COR-L47 (cell line): ENCODE results near the gene IMMP1L.
"Not testable (repeated sequence)": the region's sequence is repeated elsewhere in the genome, so short reads cannot be mapped to it uniquely, and the experiment has no call there.

Experiments
- DNase-seq: peaks from one replicate; lab custom pipeline; 2025; lab: John Stamatoyannopoulos, UW

The IMMP1L gene

GRCh38 chr11:31509429-31510345, at the start of gene IMMP1L, which contains the start of gene ELP4:
Gene IMMP1L, minus strand, starts transcription at chr11:31509622. Its CDS starts 46,346 bp downstream, at chr11:31463276.
Gene ELP4, plus strand, starts transcription at chr11:31509767. Its CDS starts 18 bp downstream, at chr11:31509785.
- peak; percentile 99 for DNase-seq

DNA sequence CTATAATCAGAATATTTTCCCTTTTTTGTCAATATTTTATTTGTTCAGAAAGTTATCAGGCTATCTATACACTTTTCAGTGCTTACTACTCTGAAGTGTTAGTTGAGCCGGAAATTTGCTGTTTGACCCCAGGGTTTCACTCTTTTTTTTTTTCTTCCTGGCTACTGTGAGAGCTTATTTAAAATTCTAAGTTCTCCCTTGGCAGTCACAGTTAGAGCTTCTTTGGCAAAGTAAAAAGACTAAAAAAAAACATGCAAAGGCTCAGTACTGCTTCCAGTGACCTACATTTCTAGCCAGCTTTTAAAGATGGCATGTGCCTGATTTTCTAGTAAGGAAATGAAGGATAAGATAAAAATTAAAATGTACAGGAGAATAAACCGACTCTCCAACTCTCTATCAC, 48.6 kb upstream of the IMMP1L start:
- no peak for DNase-seq

GRCh38 chr11:31555938-31556337, 46.5 kb upstream of the IMMP1L start:
- DNase-seq = no peak

GRCh38 chr11:31542862-31543261, 33.4 kb upstream of the IMMP1L start:
- DNase-seq = no peak

- DNase-seq = no peak
These were observed 26.1 kb upstream of the IMMP1L start for GRCh38 chr11:31535479-31535878.

- DNase-seq = no peak
These were observed 21.9 kb upstream of the IMMP1L start for GRCh38 chr11:31531293-31531692.

GRCh38 chr11:31529701-31530100, 20.3 kb upstream of the IMMP1L start:
- DNase-seq = no peak

GRCh38 chr11:31529189-31529588, 19.8 kb upstream of the IMMP1L start:
- DNase-seq = no peak

DNA sequence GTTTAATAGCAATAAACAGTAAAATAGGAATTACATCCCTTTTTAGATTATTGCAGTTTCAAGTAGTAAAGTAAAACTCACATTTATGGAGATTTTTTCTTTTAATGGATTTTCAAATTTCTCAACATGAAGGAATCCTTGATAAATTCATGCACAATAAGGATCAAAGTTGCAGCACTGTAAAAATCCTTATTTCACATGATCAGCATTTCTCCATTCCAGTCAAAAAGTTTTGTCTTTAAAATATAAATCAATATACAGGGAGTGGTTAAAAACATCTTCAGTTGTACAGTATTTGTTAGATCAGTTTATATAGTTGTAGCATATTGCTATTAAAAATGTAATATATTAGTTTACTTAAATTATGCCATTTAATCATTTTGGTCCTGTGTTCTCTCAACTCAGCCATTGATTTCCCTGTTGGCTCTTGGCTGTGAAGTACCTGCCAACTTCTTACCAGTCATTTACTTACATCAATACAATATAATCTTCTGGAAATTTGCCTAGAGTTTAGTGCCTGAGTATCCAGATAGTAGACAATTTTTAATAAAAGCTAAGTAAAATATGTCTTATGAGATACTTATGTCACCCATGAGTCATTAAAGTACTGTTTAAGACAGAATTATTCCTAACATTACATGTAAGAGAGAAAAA, 12.2 kb upstream of the IMMP1L start:
- no peak for DNase-seq

DNA sequence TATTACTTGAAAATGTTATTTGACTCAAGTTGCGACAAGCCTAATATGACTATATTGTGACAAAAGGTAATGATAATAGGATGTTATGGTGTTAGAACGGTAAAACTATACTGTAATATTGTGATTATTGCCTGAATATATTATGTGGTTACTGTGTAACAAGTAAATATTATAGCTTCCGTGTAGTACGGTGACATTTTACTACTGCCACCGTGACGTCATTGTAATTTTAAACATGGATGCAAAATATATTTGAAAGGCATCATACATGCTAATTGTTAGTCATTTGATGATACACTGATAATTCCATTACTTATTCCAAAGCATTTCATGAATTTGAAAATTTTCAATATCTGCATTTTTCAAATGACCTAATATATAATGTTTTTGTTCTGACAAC, 2.7 kb upstream of the IMMP1L start:
- DNase-seq = no peak

DNA sequence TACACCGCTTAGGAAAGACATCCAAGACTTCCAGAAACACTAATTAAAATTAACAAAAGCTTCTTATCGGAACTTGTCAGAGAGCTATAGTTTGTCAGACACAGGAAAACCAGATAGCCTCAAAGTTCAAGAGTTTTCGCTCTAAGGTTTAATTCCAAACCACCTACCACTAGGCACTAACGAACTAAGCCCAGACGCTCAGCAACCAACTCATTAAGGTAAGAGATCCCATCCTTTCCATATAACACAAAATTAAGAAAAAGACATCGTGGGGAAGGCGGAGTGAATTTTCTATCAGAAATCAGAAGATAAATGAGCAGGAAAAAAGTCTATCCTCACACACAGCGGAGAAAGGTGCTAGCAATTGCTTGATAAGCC, 382 bp downstream of the IMMP1L start:
- no peak for DNase-seq

GRCh38 chr11:31500560-31500959, 8.9 kb downstream of the IMMP1L start:
- DNase-seq = no peak

DNA sequence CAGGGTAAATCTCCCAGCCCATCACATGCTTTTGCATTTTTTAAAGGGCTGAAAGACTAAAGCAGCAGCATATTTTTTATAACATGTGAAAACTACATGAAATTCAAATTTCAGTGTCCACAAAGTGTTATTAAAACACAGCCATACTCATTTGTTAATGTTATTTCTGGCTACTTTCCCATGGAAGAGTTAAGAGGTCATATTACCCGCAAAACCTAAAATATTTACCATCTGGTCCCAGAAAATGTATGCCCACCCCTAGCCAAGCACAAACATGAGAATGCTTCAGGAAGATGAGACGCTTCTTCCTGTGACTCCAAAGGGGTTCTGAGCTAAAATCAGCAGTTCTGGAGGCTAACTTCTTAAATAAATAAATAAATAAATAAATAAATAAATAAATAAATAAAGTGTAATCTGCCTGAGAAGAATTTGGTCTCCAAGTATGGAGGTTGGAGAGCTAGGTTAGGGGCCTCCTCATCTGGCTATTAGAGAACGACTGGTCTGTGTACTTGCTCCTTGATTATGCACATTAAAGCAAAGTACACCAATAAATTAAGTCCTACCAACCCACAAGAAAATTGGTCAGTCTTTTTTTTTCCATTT, 9.7 kb downstream of the IMMP1L start:
- no peak for DNase-seq

DNA sequence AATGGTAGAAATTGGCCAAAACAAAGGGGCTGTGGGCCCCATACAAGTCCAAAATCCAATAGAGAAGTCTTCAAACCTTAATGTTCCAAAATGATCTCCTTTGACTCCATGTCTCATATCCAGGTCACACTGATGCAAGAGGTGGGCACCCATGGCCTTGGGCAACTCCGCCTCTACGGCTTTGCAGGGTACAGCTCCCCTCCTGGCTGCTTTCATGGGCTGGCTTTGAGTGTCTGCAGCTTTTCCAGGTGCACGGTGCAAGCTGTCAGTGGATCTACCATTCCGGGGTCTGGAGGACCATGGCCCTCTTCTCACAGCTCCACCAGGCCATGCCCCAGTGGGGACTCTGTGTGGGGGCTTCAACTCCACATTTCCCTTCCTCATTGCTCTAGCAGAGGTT, 15.7 kb downstream of the IMMP1L start:
- DNase-seq = not testable (repeated sequence)

DNA sequence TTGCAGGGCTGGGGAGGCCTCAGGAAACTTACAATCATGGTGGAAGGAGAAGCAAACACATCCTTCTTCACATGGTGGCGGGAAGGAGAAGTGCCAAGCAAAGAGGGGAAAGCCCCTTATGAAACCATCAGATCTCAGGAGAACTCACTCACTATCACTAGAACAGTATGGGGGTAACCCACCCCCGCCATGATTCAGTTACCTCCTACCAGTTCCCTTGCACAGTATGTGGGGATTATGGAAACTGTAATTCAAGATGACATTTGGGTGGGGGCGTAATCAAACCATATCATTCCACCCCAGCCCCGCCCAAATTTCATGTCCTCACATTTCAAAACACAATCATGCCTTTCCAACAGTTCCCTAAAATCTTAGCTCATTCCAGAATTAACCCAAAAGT, 16.2 kb downstream of the IMMP1L start:
- DNase-seq = no peak

DNA sequence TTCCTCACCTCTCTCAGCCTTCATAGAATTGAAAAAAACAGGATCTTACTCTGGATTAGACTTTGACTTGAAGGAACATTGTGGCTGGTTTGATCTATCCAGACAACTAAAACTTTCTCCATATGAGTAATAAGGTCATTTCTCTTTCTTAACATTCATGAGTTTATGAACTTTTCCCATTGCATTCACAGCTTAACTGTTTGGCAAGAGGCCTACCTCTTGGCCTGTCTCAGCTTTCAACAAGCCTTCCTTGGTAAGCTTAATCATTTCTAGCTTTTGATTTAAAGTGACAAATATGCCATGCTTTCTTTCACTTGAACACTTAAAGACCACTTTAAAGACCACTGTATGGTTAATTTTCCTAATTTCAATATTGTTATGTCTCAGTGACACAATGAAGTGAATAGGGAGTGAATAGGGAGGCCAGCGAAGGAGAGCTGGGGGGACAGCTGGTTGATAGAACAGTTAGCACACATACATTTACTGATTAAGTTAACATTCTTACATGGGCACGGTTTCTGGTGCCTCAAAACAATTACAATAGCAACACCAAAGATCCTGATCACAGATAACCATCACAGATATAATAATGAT, 17.0 kb downstream of the IMMP1L start:
- DNase-seq = no peak

- DNase-seq = peak; percentile 11
These were observed 21.6 kb downstream of the IMMP1L start for GRCh38 chr11:31487848-31488247.

DNA sequence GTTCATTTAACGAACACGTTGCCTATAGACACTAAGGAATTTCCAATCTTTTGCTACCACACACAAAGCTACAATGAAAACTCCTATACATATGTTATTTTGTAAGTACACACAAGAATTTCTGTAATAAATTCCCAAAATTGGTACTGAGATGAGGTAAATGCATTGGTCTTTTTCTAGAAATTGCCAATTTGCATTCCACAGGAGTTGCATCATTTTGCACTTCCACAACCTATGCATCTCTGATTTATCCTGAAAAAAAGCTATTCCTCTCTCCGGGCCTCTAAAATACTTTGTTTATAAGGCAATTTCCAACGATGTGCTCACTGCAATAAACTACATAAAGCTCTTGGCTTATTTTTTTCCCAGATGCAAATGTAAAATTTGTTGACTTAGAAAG, 24.9 kb downstream of the IMMP1L start:
- DNase-seq = no peak

DNA sequence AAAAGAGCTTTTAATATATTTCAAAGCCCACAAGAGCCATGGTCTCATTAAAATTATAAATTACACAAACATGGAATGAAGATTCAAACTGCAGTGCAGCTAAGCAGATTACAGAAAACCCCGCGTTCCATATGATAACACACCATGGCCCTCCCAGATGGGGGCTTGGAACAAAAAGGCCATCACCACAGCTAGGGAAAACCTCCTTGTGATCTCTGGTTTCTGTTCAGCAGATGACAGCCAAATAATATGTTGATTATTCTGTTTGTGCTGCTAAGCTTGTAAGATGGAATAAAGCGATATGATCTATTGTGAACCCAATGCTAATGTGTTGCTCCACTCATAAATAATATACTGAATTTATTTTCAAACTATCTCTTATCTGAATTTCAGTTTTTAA, 28.5 kb downstream of the IMMP1L start:
- DNase-seq = no peak

- DNase-seq = no peak
These were observed 30.4 kb downstream of the IMMP1L start for GRCh38 chr11:31479066-31479465.

DNA sequence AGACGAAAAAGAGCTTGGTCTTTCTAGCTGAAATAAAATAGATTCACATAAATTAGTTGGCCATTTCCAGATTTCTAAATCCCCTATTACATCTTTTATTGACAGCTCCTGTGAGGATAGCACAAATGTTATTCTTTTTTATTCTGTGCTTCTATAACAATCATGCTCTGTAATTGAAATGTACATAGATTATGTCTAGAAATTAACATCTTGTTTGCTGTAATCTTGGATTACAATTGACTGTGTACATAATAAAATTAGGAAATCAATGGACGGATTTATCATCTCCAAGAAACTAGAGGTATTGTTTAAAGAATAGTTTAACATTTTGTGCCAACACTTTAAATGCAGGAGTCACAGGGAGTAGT, 31.2 kb downstream of the IMMP1L start:
- no peak for DNase-seq

DNA sequence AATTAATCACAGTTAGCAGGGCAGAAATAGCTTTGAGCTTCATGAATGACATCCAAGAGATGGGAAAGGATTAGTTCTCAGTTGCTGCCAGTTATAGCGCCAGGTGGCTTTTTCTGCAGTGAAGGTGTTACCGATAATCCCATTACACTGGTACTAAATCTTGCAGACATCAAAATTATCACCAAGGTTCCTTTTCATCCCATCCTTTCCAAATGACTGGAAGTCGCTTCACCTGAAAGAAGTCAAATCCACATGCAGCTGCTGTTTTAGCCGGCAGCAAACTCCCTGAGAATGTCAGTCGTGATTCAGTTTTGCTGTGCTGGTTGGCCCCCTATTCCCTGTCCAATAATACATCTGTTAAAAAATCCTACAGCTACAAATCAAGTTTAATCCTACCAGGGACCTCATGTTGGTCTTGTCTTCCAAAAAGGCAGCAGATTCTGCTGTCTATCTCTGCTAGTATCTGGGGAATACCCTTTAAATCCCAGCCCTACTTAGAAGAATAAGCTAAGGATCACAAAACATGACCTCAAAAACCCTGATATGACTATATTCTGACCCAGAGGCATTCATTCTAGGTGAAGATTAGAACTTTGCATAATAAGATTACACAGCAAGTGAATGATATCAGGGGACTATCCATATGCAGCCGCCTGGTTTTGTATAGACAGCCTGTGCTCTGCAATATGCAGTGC, 31.7 kb downstream of the IMMP1L start:
- no peak for DNase-seq
